ENCODE results near the gene ACTMAP. TPM values are rescaled to one million over a fixed set of nuclear protein-coding genes. Genes with fewer than 3 reads are reported as not detected.

Gene ACTMAP
- total RNA-seq (10 to 100 TPM; 15.1 to 17.6 TPM), polyA plus RNA-seq (ENCODE audit: insufficient read length in 6 of 6) (10 to 100 TPM; 10.3 to 15.3 (median 12.9) TPM)
- long read RNA-seq, donor 1, partial matches to known transcripts, result 140 of 220 reads
- long read RNA-seq, donor 1, other reads (novel, unspliced or antisense), result 78 of 220 reads
- long read RNA-seq, donor 2, partial matches to known transcripts, result 8 of 8 reads
- long read RNA-seq, donor 2, other reads (novel, unspliced or antisense), result 0 of 8 reads
- long read RNA-seq, donor 3, result 0 reads
- long read RNA-seq, donor 4, partial matches to known transcripts, result 1 of 3 reads
- long read RNA-seq, donor 4, other reads (novel, unspliced or antisense), result 2 of 3 reads
- long read RNA-seq, donor 5, partial matches to known transcripts, result 0 of 1 reads
- long read RNA-seq, donor 5, other reads (novel, unspliced or antisense), result 0 of 1 reads
- long read RNA-seq, donor 6, partial matches to known transcripts, result 0 of 1 reads
- long read RNA-seq, donor 6, other reads (novel, unspliced or antisense), result 0 of 1 reads
- long read RNA-seq, donor 7, partial matches to known transcripts, result 0 of 2 reads
- long read RNA-seq, donor 7, other reads (novel, unspliced or antisense), result 0 of 2 reads
- long read RNA-seq, donor 8, result 0 reads
- long read RNA-seq, donor 9, result 0 reads
- long read RNA-seq, donor 10, partial matches to known transcripts, result 3 of 12 reads
- long read RNA-seq, donor 10, other reads (novel, unspliced or antisense), result 9 of 12 reads
- long read RNA-seq, donor 11, result 0 reads
- long read RNA-seq, donor 12, partial matches to known transcripts, result 20 of 33 reads
- long read RNA-seq, donor 12, other reads (novel, unspliced or antisense), result 12 of 33 reads

GRCh38 chr19:40750058-40750873, at the start of gene ACTMAP:
TSS of gene ACTMAP (minus strand) at chr19:40750477. CDS start at chr19:40749803, 674 bp downstream.
- no peak for TF ChIP-seq CTCF (IDR thresholded peaks at IDR 0.05)
- Histone ChIP-seq H3K27ac (peak within 1 kb of the TSS; percentile 91 to 94), H3K27me3 (no peaks in the 10 kb centered on the region), H3K36me3 (peaks cover 0 to 2% of the 10 kb centered on the region in 2 donors), H3K4me3 (peak within 1 kb of the TSS; percentile 58 to 62), H3K4me1 (peaks cover 32 to 67% of the 10 kb centered on the region in 2 donors), H3K9me3 (no peaks in the 10 kb centered on the region)
- DNase-seq, result peak; percentile 96 to 100 (median 100)
- intact Hi-C loops (cut with DNase I), result no loop called here
- peak; percentile 92 for ATAC-seq

- intact Hi-C loops (cut with DNase I), result no loop called here
- Histone ChIP-seq H3K4me3 (peak overlapping the region; percentile 58 to 96), H3K27me3 (no peaks in the 10 kb centered on the region), H3K4me1 (peaks cover 45 to 58% of the 10 kb centered on the region in 2 donors), H3K27ac (peak overlapping the region; percentile 91 to 93), H3K9me3 (no peaks in the 10 kb centered on the region), H3K36me3 (peaks cover 0 to 44% of the 10 kb centered on the region in 2 donors)
- no peak for TF ChIP-seq CTCF (IDR thresholded peaks at IDR 0.05)
- peak in 3 of 4 donors; percentile 50 to 90 (median 68) for DNase-seq
- ATAC-seq, result no peak
Observed at GRCh38 chr19:40799558-40800338, 49.5 kb upstream of the ACTMAP start.

- H3K36me3 ChIP-seq, result peaks cover 0 to 36% of the 10 kb centered on the region in 2 donors
- peak within 1 kb of the TSS; percentile 58 to 96 for H3K4me3 ChIP-seq
- ATAC-seq, result peak; percentile 83
- H3K9me3 ChIP-seq, result no peaks in the 10 kb centered on the region
- H3K4me1 ChIP-seq, result peaks cover 36 to 50% of the 10 kb centered on the region in 2 donors
- H3K27ac ChIP-seq, result peak within 1 kb of the TSS; percentile 91 to 93
- no peaks in the 10 kb centered on the region for H3K27me3 ChIP-seq
- peak in 1 of 2 donors; percentile 4 for TF ChIP-seq CTCF (IDR thresholded peaks at IDR 0.05)
- intact Hi-C loops (cut with DNase I), result no loop called here
- DNase-seq, result peak; percentile 99 to 100 (median 100)
Observed at GRCh38 chr19:40798683-40799557, 48.6 kb upstream of the ACTMAP start, which contains the start of gene EGLN2. TSS of gene EGLN2 (plus strand) at chr19:40799191. CDS start at chr19:40800573, 1,382 bp downstream.

Data from left lung (tissue), 14 donors.